GM23338 (cell line): Measurements from ENCODE around the gene FGGY. TPM values are rescaled to one million over a fixed set of nuclear protein-coding genes. Genes with fewer than 3 reads are reported as not detected.

ENCODE experiments used
- ATAC-seq: fragments of 200-7000 bp; cut with Tn5 transposase; 3 replicates; pipeline ENCODE4 v1.9.1; 2020
- DNase-seq: peaks from one replicate; pipeline ENCODE4 v3.0.0-alpha.2; 2015; ENCODE audit warnings: low spot score
- H2AFZ ChIP-seq: fragments of 200-600 bp; sonication (generic); 2 replicates; pipeline ENCODE4 v1.8.0; 2016; ENCODE audit warnings: antibody characterized with exemption, mild to moderate bottlenecking, moderate library complexity
- H3F3A ChIP-seq: fragments of 200-600 bp; sonication (generic); replicated peaks from 2 replicates; pipeline ENCODE4 v1.8.0; 2017; ENCODE audit warnings: antibody characterized with exemption, mixed run types, low read depth
- H3K27ac ChIP-seq: fragments of 200-600 bp; sonication (generic); 2 replicates; pipeline ENCODE4 v1.6.1; 2016; ENCODE audit warnings: low read depth
- H3K27me3 ChIP-seq: fragments of 200-600 bp; sonication (generic); 2 replicates; pipeline ENCODE4 v1.8.0; 2016; ENCODE audit warnings: mild to moderate bottlenecking, mixed run types, moderate library complexity; ENCODE audit not compliant: insufficient read depth
- H3K36me3 ChIP-seq: fragments of 200-600 bp; sonication (generic); 2 replicates; pipeline ENCODE4 v1.8.0; 2016; ENCODE audit warnings: mild to moderate bottlenecking; ENCODE audit not compliant: insufficient read depth
- H3K4me1 ChIP-seq: fragments of 200-600 bp; sonication (generic); 2 replicates; pipeline ENCODE4 v1.8.0; 2016; ENCODE audit warnings: mild to moderate bottlenecking, moderate library complexity; ENCODE audit not compliant: insufficient read depth
- H3K4me2 ChIP-seq: fragments of 200-600 bp; sonication (generic); 2 replicates; pipeline ENCODE4 v1.7.1; 2017; ENCODE audit warnings: mixed run types
- H3K4me3 ChIP-seq: fragments of 200-600 bp; sonication (generic); 2 replicates; pipeline ENCODE4 v1.6.1; 2016; ENCODE audit warnings: mixed run types
- H3K79me2 ChIP-seq: fragments of 200-600 bp; sonication (generic); replicated peaks from 2 replicates; pipeline ENCODE4 v1.8.0; 2017; ENCODE audit warnings: mild to moderate bottlenecking; ENCODE audit not compliant: insufficient read depth
- H3K9me2 ChIP-seq: fragments of 200-600 bp; sonication (generic); 2 replicates; pipeline ENCODE4 v1.8.0; 2017; ENCODE audit not compliant: insufficient read depth
- H4K20me1 ChIP-seq: fragments of 200-600 bp; sonication (generic); replicated peaks from 2 replicates; pipeline ENCODE4 v1.8.0; 2017; ENCODE audit warnings: mild to moderate bottlenecking; ENCODE audit not compliant: insufficient read depth
- H3K27ac Mint-ChIP-seq: 2 replicates; pipeline ENCODE4 v1.8.0; 2020; ENCODE audit warnings: inconsistent platforms, mild to moderate bottlenecking, moderate library complexity, mixed read lengths
- H3K27me3 Mint-ChIP-seq: 3 replicates; pipeline ENCODE4 v1.8.0; 2022; ENCODE audit warnings: low read depth, mild to moderate bottlenecking, moderate library complexity, mixed read lengths, inconsistent platforms; ENCODE audit not compliant: insufficient read depth, poor library complexity
- H3K36me3 Mint-ChIP-seq: 3 replicates; pipeline ENCODE4 v1.8.0; 2021; ENCODE audit warnings: low read depth, mild to moderate bottlenecking, inconsistent platforms, moderate library complexity, mixed read lengths
- H3K4me1 Mint-ChIP-seq: 3 replicates; pipeline ENCODE4 v1.8.0; 2020; ENCODE audit warnings: mild to moderate bottlenecking, inconsistent platforms, mixed read lengths
- H3K4me3 Mint-ChIP-seq: 3 replicates; pipeline ENCODE4 v1.8.0; 2021; ENCODE audit warnings: moderate library complexity, mild to moderate bottlenecking, inconsistent platforms, mixed read lengths
- H3K9me3 Mint-ChIP-seq: 3 replicates; pipeline ENCODE4 v1.8.0; 2020; ENCODE audit warnings: moderate library complexity, mild to moderate bottlenecking, inconsistent platforms, mixed read lengths
- CREB1 ChIP-seq: fragments of 250-450 bp; sonication (Bioruptor Pico); IDR thresholded peaks from 2 replicates; pipeline ENCODE4 v1.5.0; 2020; ENCODE audit warnings: low read depth, mild to moderate bottlenecking, moderate library complexity
- CTCF ChIP-seq, 2 experiments: fragments of 200-600 bp in 1 of 2; sonication (generic) in 1 of 2; conservative IDR thresholded peaks; 2 replicates each; pipeline versions ENCODE4 v1.5.1 to v1.6.1; 2016 to 2017; ENCODE audit warnings: antibody characterized with exemption in 2 of 2, low read depth in 2 of 2, mild to moderate bottlenecking in 2 of 2, moderate library complexity in 1 of 2
- ETS1 ChIP-seq: IDR thresholded peaks from 2 replicates; pipeline ENCODE4 v1.6.1; 2016; ENCODE audit warnings: antibody characterized with exemption
- EZH2 ChIP-seq: fragments of 200-600 bp; sonication (generic); IDR thresholded peaks from one replicate; pipeline ENCODE4 v1.8.0; 2017; ENCODE audit warnings: antibody characterized with exemption, mild to moderate bottlenecking, low read depth; ENCODE audit not compliant: unreplicated experiment
- EZH2phosphoT487 ChIP-seq: fragments of 200-600 bp; sonication (generic); IDR thresholded peaks from one replicate; pipeline ENCODE4 v1.8.1; 2018; ENCODE audit warnings: antibody characterized with exemption; ENCODE audit not compliant: unreplicated experiment
- JUNB ChIP-seq: IDR thresholded peaks from one replicate; pipeline ENCODE4 v1.6.1; 2016; ENCODE audit warnings: antibody characterized with exemption; ENCODE audit not compliant: unreplicated experiment
- NANOG ChIP-seq: IDR thresholded peaks from 2 replicates; pipeline ENCODE4 v1.6.1; 2016; ENCODE audit warnings: antibody characterized with exemption, borderline replicate concordance
- POLR2AphosphoS5 ChIP-seq: IDR thresholded peaks from 2 replicates; pipeline ENCODE4 v1.6.1; 2016; ENCODE audit warnings: antibody characterized with exemption, low read depth
- REST ChIP-seq: IDR thresholded peaks from one replicate; pipeline ENCODE4 v1.6.1; 2018; ENCODE audit warnings: antibody characterized with exemption; ENCODE audit not compliant: unreplicated experiment
- STAT1 ChIP-seq: IDR thresholded peaks from one replicate; pipeline ENCODE4 v1.6.1; 2016; ENCODE audit warnings: antibody characterized with exemption; ENCODE audit not compliant: unreplicated experiment
- ZNF114 ChIP-seq: fragments of 250-450 bp; sonication (Bioruptor Pico); IDR thresholded peaks from 2 replicates; pipeline ENCODE4 v1.5.0; 2020; ENCODE audit warnings: mild to moderate bottlenecking, moderate library complexity
- ZNF331 ChIP-seq: fragments of 250-450 bp; sonication (Bioruptor Pico); IDR thresholded peaks from 2 replicates; pipeline ENCODE4 v1.5.0; 2020; ENCODE audit warnings: low read depth, mild to moderate bottlenecking, moderate library complexity
- ZNF462 ChIP-seq: fragments of 250-450 bp; sonication (Bioruptor Pico); IDR thresholded peaks from 2 replicates; pipeline ENCODE4 v1.5.0; 2020; ENCODE audit warnings: mild to moderate bottlenecking, moderate library complexity
- polyA plus RNA-seq: library from polyadenylated mRNA; unstranded; fragments of >200 nt; fragmentation: Nextera tagmentation; extraction: Ambion mirVana; gene quantifications from 2 replicates; pipeline ENCODE4 v1.2.1, GENCODE V29; 2016
- total RNA-seq: library from RNA; depleted of rRNA; stranded (reverse); fragments of >200 nt; shearing (Covaris generic); gene quantifications from 2 replicates; pipeline ENCODE4 v1.2.3, GENCODE V29; 2014

FGGY gene
- total and polyA plus RNA-seq, 2 experiments from 2014 or later, result 10.9 to 21.4 TPM

- Histone ChIP-seq H2AFZ (no peak overlapping the region), H3K36me3 (no peaks in the 10 kb centered on the region; the same call in 1 of the 2 replicates), H3K4me3 (no peak overlapping the region), H3K9me2 (0 out of 2 replicates have a peak, but pooled peaks cover 5% of the 10 kb centered on the region), H3K27ac (no peak overlapping the region), H3K4me2 (no peak overlapping the region), H3K27me3 (no peaks in the 10 kb centered on the region), H3K4me1 (no peaks in the 10 kb centered on the region), H3K79me2 (no peaks in the 10 kb centered on the region), H4K20me1 (no peaks in the 10 kb centered on the region), H3F3A (no peaks in the 10 kb centered on the region)
- TF ChIP-seq EZH2phosphoT487, result no peak
- no peak for TF ChIP-seq ETS1
- no peak for TF ChIP-seq CTCF (conservative IDR thresholded peaks at IDR 0.05; ENCODE audit: low read depth in 2 of 2)
- TF ChIP-seq POLR2AphosphoS5, result no peak
- no peak for TF ChIP-seq ZNF114
- TF ChIP-seq CREB1 (CRISPR knock-in tag), result no peak
- TF ChIP-seq ZNF331, result no peak
- TF ChIP-seq REST, result no peak
- no peak for TF ChIP-seq NANOG
- no peak for TF ChIP-seq EZH2
- TF ChIP-seq STAT1, result no peak
- TF ChIP-seq JUNB, result no peak
- no peak for TF ChIP-seq ZNF462 (CRISPR knock-in tag)
- Mint-ChIP-seq H3K27ac (no peak overlapping the region), H3K4me3 (no peak overlapping the region), H3K4me1 (no peaks in the 10 kb centered on the region), H3K36me3 (peaks cover 36% of the 10 kb centered on the region), H3K27me3 (peaks cover 2% of the 10 kb centered on the region), H3K9me3 (peaks cover 58% of the 10 kb centered on the region)
- DNase-seq, result no peak
- no peak for ATAC-seq
Observed at GRCh38 chr1:59249396-59250137, 47.3 kb upstream of the FGGY start.
